ENCODE results near the gene ZXDC. TPM values are rescaled to one million over a fixed set of nuclear protein-coding genes. Genes with fewer than 3 reads are reported as not detected.

ZXDC gene
- total RNA-seq, 1 experiment from 2014 or later, result 37.2 TPM

DNA sequence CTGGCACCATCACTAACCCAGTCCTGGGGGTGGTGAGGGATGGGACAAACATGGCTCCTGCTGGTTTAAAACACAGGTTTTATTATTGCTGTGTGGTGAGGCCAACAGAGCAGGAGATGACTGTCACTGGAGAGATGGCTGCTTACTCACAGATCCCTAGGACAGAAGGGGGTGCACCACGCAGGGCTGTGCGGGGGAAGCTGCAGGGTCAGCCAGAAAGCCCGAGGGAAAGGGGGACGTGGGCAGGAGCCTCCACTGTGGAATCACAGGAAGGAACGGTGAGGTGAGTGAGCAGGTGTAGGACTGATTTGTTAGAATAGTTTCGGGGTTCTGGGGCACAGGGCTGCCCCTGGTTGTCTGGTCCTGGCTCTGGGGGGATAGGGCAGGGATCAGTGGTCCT is 73.5 kb downstream of the ZXDC start:
- Mint-ChIP-seq H3K27ac (ENCODE audit: low read depth, unreplicated experiment) (no peak overlapping the region), H3K4me3 (ENCODE audit: unreplicated experiment) (no peak overlapping the region), H3K36me3 (ENCODE audit: insufficient read depth, unreplicated experiment) (no peaks in the 10 kb centered on the region), H3K9me3 (ENCODE audit: unreplicated experiment) (no peaks in the 10 kb centered on the region), H3K27me3 (ENCODE audit: insufficient read depth, unreplicated experiment) (peaks cover 28% of the 10 kb centered on the region), H3K4me1 (ENCODE audit: insufficient read depth, unreplicated experiment) (no peaks in the 10 kb centered on the region)
- DNase-seq (ENCODE audit: unreplicated experiment), result no peak
- ChIA-PET CTCF (interaction anchor here (0.9 kb wide), 1 partner anchor 157 kb away, joined by 5 read pairs; no protein-coding TSS in a partner anchor), POLR2A (no interaction called here)
- no TSS peak for BruUV-seq (replicated peaks)
- TF ChIP-seq, protein P1, sequence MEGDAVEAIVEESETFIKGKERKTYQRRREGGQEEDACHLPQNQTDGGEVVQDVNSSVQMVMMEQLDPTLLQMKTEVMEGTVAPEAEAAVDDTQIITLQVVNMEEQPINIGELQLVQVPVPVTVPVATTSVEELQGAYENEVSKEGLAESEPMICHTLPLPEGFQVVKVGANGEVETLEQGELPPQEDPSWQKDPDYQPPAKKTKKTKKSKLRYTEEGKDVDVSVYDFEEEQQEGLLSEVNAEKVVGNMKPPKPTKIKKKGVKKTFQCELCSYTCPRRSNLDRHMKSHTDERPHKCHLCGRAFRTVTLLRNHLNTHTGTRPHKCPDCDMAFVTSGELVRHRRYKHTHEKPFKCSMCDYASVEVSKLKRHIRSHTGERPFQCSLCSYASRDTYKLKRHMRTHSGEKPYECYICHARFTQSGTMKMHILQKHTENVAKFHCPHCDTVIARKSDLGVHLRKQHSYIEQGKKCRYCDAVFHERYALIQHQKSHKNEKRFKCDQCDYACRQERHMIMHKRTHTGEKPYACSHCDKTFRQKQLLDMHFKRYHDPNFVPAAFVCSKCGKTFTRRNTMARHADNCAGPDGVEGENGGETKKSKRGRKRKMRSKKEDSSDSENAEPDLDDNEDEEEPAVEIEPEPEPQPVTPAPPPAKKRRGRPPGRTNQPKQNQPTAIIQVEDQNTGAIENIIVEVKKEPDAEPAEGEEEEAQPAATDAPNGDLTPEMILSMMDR (IDR thresholded peaks at IDR 0.05; ENCODE audit: unreplicated experiment), result no peak
- intact Hi-C loops (cut with micrococcal nuclease), result no loop called here

DNA sequence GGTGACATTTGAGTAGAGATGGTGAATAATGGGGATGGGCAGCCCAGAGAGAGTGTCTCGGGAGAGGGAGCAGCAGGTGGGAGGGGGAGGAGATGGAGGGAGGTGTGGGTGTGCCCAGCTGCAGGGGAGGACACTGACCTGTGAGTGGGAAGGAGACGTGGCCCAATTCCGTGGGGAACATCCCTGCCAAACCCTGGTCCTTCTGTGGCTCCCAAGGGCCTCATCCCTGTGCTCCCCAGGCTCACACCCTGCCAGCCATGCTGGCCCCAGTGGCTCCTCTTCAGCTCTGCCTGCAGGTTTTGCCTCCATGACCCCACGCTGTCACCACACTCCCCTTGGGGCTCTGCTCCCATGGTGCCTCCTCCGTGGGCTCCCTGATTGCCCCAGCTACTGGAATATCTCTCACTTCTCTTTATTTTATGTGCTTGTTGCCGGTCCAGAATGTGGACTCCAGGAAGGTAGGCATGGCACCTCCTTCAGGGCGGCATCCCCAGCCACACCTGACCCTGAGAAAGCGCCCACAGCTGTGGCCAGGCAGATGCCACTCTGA is 74.0 kb downstream of the ZXDC start:
- no TSS peak for BruUV-seq (replicated peaks)
- CTCF ChIA-PET, result interaction anchor here (0.9 kb wide), 1 partner anchor 156 kb away, joined by 5 read pairs; no protein-coding TSS in a partner anchor
- H3K9me3 Mint-ChIP-seq (ENCODE audit: unreplicated experiment), result no peaks in the 10 kb centered on the region
- POLR2A ChIA-PET, result no interaction called here
- no peak overlapping the region for H3K4me3 Mint-ChIP-seq (ENCODE audit: unreplicated experiment)
- H3K27ac Mint-ChIP-seq (ENCODE audit: low read depth, unreplicated experiment), result no peak overlapping the region
- no peak for DNase-seq (ENCODE audit: unreplicated experiment)
- TF ChIP-seq, protein P1 (IDR thresholded peaks at IDR 0.05; ENCODE audit: unreplicated experiment), result no peak
- peaks cover 28% of the 10 kb centered on the region for H3K27me3 Mint-ChIP-seq (ENCODE audit: insufficient read depth, unreplicated experiment)
- no peaks in the 10 kb centered on the region for H3K36me3 Mint-ChIP-seq (ENCODE audit: insufficient read depth, unreplicated experiment)
- no peaks in the 10 kb centered on the region for H3K4me1 Mint-ChIP-seq (ENCODE audit: insufficient read depth, unreplicated experiment)
- intact Hi-C loops (cut with micrococcal nuclease), result no loop called here

DNA sequence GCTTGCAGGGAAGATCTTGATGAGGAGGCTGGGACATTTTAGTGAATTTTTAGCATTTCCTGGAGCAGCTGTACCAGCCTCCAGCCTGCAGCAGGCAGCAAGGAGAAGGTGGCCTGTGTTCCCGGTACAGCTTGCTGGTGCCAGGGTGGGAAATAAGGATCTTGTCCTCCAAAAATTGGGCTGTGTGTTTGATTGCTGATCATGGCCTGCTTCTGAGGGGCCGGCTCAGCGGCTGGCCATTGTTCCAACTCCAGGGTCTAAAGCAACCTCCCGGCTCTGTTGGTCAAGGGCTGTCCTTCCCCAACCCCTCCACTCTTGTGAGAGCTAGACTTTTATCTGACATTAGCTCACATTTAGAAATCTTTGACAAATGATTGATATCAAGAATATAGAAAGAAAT is 75.9 kb downstream of the ZXDC start:
- POLR2A ChIA-PET, result no interaction called here
- no TSS peak for BruUV-seq (replicated peaks)
- intact Hi-C loops (cut with micrococcal nuclease), result no loop called here

DNA sequence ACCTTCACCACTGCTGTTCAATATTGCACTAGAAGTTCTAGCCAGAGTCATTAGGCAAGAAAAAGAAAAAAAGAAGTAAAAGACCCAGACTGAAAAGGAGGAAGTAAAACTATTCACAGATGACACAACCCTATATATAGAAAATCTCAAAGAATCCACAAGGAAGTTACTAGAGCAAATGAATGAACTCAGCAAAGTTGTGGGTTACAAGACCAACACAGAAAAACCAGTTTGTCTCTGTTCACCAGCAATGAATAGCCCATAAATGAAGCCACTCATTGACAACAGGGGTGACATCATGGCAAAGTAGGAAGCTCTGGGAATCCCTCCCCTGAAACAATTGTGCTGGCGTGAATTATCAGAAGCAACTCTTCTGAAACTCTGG is 76.3 kb downstream of the ZXDC start:
- TF ChIP-seq, protein P1 (IDR thresholded peaks at IDR 0.05; ENCODE audit: unreplicated experiment), result no peak
- CTCF ChIA-PET, result interaction anchor here (0.6 to 0.9 kb wide), 2 partner anchors 17 to 49 kb away, joined by 3 to 5 read pairs; no protein-coding TSS in a partner anchor
- intact Hi-C loops (cut with micrococcal nuclease), result no loop called here
- no TSS peak for BruUV-seq (replicated peaks)
- POLR2A ChIA-PET, result no interaction called here
- DNase-seq (ENCODE audit: unreplicated experiment), result no peak
- Mint-ChIP-seq H3K4me1 (ENCODE audit: insufficient read depth, unreplicated experiment) (no peaks in the 10 kb centered on the region), H3K36me3 (ENCODE audit: insufficient read depth, unreplicated experiment) (no peaks in the 10 kb centered on the region), H3K4me3 (ENCODE audit: unreplicated experiment) (no peak overlapping the region), H3K27ac (ENCODE audit: low read depth, unreplicated experiment) (no peak overlapping the region), H3K27me3 (ENCODE audit: insufficient read depth, unreplicated experiment) (peaks cover 28% of the 10 kb centered on the region), H3K9me3 (ENCODE audit: unreplicated experiment) (no peaks in the 10 kb centered on the region)

More for the DNA sequence above, 75.9 kb downstream of the ZXDC start:
- no peak overlapping the region for H3K4me3 Mint-ChIP-seq (ENCODE audit: unreplicated experiment)
- no peaks in the 10 kb centered on the region for H3K4me1 Mint-ChIP-seq (ENCODE audit: insufficient read depth, unreplicated experiment)
- no peaks in the 10 kb centered on the region for H3K36me3 Mint-ChIP-seq (ENCODE audit: insufficient read depth, unreplicated experiment)
- H3K9me3 Mint-ChIP-seq (ENCODE audit: unreplicated experiment), result no peaks in the 10 kb centered on the region
- TF ChIP-seq, protein P1 (IDR thresholded peaks at IDR 0.05; ENCODE audit: unreplicated experiment), result no peak
- no peak overlapping the region for H3K27ac Mint-ChIP-seq (ENCODE audit: low read depth, unreplicated experiment)
- CTCF ChIA-PET, result interaction anchor here (0.6 to 1.2 kb wide), 2 partner anchors 16 to 17 kb away, joined by 3 read pairs; no protein-coding TSS in a partner anchor
- H3K27me3 Mint-ChIP-seq (ENCODE audit: insufficient read depth, unreplicated experiment), result peaks cover 28% of the 10 kb centered on the region
- DNase-seq (ENCODE audit: unreplicated experiment), result no peak

Measured in MCF 10A (cell line).